ENCODE results near the gene GOLPH3L.
"Not testable (repeated sequence)": the region's sequence is repeated elsewhere in the genome, so short reads cannot be mapped to it uniquely, and the experiment has no call there.

Gene GOLPH3L

GRCh38 chr1:150720703-150721102, 23.7 kb upstream of the GOLPH3L start, which contains the start of gene HORMAD1:
Gene HORMAD1, minus strand, starts transcription at chr1:150720895. Its CDS starts 1,390 bp downstream, at chr1:150719505.
- POLR2A ChIA-PET, result interaction anchor here (0.7 kb wide), 1 partner anchor 101 kb away, joined by 6 read pairs; no protein-coding TSS in a partner anchor
- no peaks in the 10 kb centered on the region for H3K4me1 ChIP-seq (ENCODE audit: control insufficient read depth, insufficient read depth, low read length)
- CTCF ChIA-PET, result interaction anchor here (0.6 kb wide), 1 partner anchor 32 kb away, joined by 3 read pairs; no protein-coding TSS in a partner anchor
- H3K9me3 ChIP-seq (ENCODE audit: control insufficient read depth, insufficient read depth, low read depth, low read length), result no peaks in the 10 kb centered on the region
- TF ChIP-seq ZNF133 (tag by site-specific recombination; IDR thresholded peaks at IDR 0.05), result no peak
- TF ChIP-seq GLIS2 (tag by site-specific recombination; IDR thresholded peaks at IDR 0.05), result no peak
- no peak for TF ChIP-seq ZNF555 (tag by site-specific recombination; conservative IDR thresholded peaks at IDR 0.05)
- no peak for TF ChIP-seq ZNF639 (tag by site-specific recombination; IDR thresholded peaks at IDR 0.05)
- no peak for TF ChIP-seq ZNF561 (tag by site-specific recombination; IDR thresholded peaks at IDR 0.05; ENCODE audit: borderline replicate concordance)
- TF ChIP-seq ZNF394 (tag by site-specific recombination; IDR thresholded peaks at IDR 0.05; ENCODE audit: borderline replicate concordance), result no peak
- no peak within 1 kb of the TSS for H3K4me3 ChIP-seq (ENCODE audit: low read depth, low read length)
- H3K36me3 ChIP-seq (ENCODE audit: control insufficient read depth in 2 of 2, insufficient read depth in 1 of 2, low read length in 2 of 2), result no peaks in the 10 kb centered on the region
- H3K27ac ChIP-seq (ENCODE audit: extremely low read depth, low read depth, low read length), result no peak within 1 kb of the TSS

DNA sequence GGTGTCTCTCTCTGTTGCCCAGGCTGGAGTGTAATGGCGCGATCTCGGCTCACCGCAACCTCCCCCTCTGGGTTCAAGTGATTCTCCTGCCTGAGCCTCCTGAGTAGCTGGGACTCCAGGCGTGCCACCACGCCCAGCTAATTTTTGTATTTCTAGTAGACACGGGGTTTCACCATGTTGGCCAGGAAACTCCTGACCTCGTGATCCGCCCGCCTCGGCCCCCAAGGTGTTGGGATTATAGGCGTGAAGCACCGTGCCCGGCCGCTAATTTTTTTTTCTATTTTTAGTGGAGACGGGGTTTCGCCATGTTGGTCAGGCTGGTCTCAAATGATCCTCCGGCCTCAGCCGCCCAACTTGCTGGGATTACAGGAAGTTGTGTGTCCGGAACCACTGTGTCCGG, 23.1 kb upstream of the GOLPH3L start:
- ChIA-PET POLR2A (no interaction called here), CTCF (interaction anchor here (0.6 kb wide), 3 partner anchors 33 to 274 kb away, joined by 3 read pairs; no protein-coding TSS in a partner anchor)
- no peaks in the 10 kb centered on the region for H3K9me3 ChIP-seq (ENCODE audit: control insufficient read depth, insufficient read depth, low read depth, low read length)
- TF ChIP-seq ZNF202 (tag by site-specific recombination; IDR thresholded peaks at IDR 0.05; ENCODE audit: borderline replicate concordance), result peak; percentile 52; the same call in 1 of the 2 replicates
- TF ChIP-seq ZNF549 (tag by site-specific recombination; IDR thresholded peaks at IDR 0.05), result no peak
- TF ChIP-seq KLF9 (tag by site-specific recombination; IDR thresholded peaks at IDR 0.05; ENCODE audit: low read depth), result no peak
- H3K36me3 ChIP-seq (ENCODE audit: control insufficient read depth in 2 of 2, insufficient read depth in 1 of 2, low read length in 2 of 2), result no peaks in the 10 kb centered on the region
- no peak overlapping the region for H3K4me3 ChIP-seq (ENCODE audit: low read depth, low read length)
- no peak overlapping the region for H3K27ac ChIP-seq (ENCODE audit: extremely low read depth, low read depth, low read length)
- no peaks in the 10 kb centered on the region for H3K4me1 ChIP-seq (ENCODE audit: control insufficient read depth, insufficient read depth, low read length)

DNA sequence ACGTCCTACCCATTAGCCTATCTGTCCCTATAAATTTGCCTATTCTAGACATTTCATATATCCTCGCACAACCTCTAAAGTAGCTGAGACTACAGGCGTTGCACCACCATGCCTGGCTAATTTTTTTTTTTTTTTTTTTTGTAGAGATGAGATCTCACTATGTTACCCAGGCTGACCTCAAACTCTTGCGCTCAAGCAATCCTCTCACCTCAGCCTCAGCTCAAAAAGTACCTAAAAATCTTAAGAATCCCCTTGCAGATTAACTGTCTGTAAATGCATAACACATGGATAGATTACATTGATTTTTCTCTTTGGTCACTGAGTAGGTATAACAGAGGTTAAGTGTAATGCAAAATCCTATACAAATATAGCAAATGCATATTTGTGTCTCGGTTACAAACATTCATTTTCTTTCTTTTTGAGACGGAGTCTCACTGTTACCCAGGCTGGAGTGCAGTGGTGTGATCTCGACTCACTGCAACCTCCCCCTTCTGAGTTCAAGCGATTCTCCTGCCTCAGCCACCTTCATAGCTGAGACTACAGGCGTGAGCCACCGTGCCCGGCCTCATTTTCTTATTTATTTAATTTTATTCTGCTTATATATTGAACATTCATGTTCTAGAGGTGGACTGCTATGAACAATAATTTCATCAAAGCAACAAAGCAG, 21.4 kb upstream of the GOLPH3L start:
- Histone ChIP-seq H3K36me3 (ENCODE audit: control insufficient read depth in 2 of 2, insufficient read depth in 1 of 2, low read length in 2 of 2) (no peaks in the 10 kb centered on the region), H3K9me3 (ENCODE audit: control insufficient read depth, insufficient read depth, low read depth, low read length) (no peaks in the 10 kb centered on the region), H3K4me1 (ENCODE audit: control insufficient read depth, insufficient read depth, low read length) (no peaks in the 10 kb centered on the region), H3K27ac (ENCODE audit: extremely low read depth, low read depth, low read length) (no peak overlapping the region), H3K4me3 (ENCODE audit: low read depth, low read length) (no peak overlapping the region)
- no peak for TF ChIP-seq ZFP41 (tag by site-specific recombination; IDR thresholded peaks at IDR 0.05; ENCODE audit: borderline replicate concordance)
- TF ChIP-seq SETDB1 (IDR thresholded peaks at IDR 0.05; ENCODE audit: insufficient read length, low read length), result no peak
- no peak for TF ChIP-seq ZNF629 (tag by site-specific recombination; IDR thresholded peaks at IDR 0.05)
- no peak for TF ChIP-seq FEZF1 (tag by site-specific recombination; IDR thresholded peaks at IDR 0.05)
- no peak for TF ChIP-seq ZNF623 (tag by site-specific recombination; IDR thresholded peaks at IDR 0.05)
- TF ChIP-seq ZNF433 (tag by site-specific recombination; IDR thresholded peaks at IDR 0.05; ENCODE audit: low read depth), result no peak
- no peak for TF ChIP-seq MYNN (tag by site-specific recombination; IDR thresholded peaks at IDR 0.05; ENCODE audit: borderline replicate concordance)
- no peak for TF ChIP-seq ZSCAN18 (tag by site-specific recombination; IDR thresholded peaks at IDR 0.05)
- no peak for TF ChIP-seq OSR2 (tag by site-specific recombination; IDR thresholded peaks at IDR 0.05)
- no peak for TF ChIP-seq ZNF837 (tag by site-specific recombination; IDR thresholded peaks at IDR 0.05)
- TF ChIP-seq ZNF138 (tag by site-specific recombination; IDR thresholded peaks at IDR 0.05; ENCODE audit: borderline replicate concordance), result no peak
- no peak for TF ChIP-seq HOXC10 (CRISPR knock-in tag; IDR thresholded peaks at IDR 0.05)
- CTCF ChIA-PET, result no interaction called here
- POLR2A ChIA-PET, result no interaction called here

GRCh38 chr1:150709031-150709430, 12.1 kb upstream of the GOLPH3L start:
- H3K9me3 ChIP-seq (ENCODE audit: control insufficient read depth, insufficient read depth, low read depth, low read length); H3K4me3 ChIP-seq (ENCODE audit: low read depth, low read length); POLR2A ChIA-PET; H3K4me1 ChIP-seq (ENCODE audit: control insufficient read depth, insufficient read depth, low read length); H3K36me3 ChIP-seq (ENCODE audit: control insufficient read depth in 2 of 2, insufficient read depth in 1 of 2, low read length in 2 of 2); H3K27ac ChIP-seq (ENCODE audit: extremely low read depth, low read depth, low read length); CTCF ChIA-PET: not testable (repeated sequence)

Measured in HEK293 (cell line).